HG03520 (cell line): Measurements from ENCODE around the gene CD163.
"Not testable (repeated sequence)": the region's sequence is repeated elsewhere in the genome, so short reads cannot be mapped to it uniquely, and the experiment has no call there.

ENCODE experiments used
- ATAC-seq: cut with Tn5 transposase; IDR thresholded peaks from one replicate; pipeline ENCODE4 v1.9.1; 2021; ENCODE audit warnings: mild to moderate bottlenecking, moderate library complexity; ENCODE audit not compliant: unreplicated experiment

The CD163 gene

DNA sequence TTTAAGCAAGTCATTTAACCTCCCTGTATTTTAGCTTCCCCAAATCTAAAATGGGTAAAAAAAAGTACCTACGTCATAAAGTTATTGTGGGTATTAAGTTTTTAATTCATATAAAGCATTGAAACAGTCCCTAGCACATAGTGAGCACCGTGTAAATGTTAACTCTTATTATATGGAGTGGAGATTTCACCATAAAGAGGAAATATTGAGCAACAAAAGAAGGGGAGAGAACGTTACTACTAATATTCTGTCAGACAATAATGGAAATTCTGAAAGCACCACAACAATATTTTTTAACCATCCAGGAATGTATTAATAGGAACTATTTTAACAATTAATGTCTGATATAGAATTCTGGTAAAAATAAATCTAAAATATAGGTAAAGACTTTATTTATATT is 51.8 kb downstream of the CD163 start:
- ATAC-seq: no peak

DNA sequence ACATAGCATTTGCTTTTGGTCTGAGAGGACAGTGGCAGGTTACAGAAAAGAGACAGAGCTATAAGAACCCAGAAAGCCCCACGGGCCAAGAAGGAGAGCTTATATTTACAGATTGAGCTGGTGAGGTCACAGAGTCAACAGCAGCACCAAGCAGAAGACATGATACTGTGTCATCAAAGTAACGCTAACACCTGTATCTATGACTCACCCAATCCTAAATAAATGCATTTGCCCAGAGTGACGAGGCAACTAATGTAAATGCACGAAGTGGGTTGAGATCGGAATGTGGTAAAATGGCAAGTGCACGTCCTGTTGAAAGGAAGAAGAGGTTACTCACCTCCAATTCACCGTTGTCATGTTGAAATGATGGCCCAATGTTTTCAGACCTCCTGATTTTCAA is 52.9 kb downstream of the CD163 start:
- no peak for ATAC-seq

DNA sequence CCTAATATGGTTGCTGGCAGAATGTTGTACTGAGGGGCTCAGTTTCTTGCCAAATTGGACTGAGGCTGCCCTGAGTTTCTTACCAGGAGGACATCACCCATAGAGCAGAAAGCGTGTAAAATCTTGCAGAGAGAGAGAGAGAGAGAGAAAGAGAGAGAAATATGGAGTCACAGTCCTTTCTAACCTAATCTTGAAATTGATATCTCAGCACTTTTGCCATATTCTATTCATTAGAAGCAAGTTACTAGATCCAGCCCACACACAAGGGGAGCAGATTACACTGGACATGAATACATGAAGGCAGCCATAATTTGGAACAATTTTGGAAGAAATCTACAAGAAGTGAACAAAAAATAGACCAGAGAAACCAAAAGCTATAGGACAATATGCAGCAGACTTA is 55.5 kb downstream of the CD163 start:
- ATAC-seq: no peak

DNA sequence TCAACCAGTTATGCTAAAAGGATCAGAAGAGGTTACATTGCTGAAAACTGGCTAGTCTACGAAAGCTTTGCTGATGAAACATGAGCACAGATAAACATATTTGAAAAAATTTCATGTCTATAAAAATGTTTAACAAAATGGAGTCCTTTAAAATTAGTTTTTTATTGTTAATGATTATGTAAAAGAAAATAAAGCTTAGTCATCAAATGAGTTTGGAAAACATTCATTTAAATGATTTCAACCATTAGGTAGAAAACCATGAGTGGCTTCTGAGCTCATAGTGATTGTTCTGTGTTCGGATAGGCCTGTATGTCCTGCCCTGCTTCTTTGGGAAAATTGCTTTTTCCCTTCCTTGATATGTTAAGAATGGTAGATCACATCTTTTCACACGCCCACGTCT is 59.0 kb downstream of the CD163 start:
- ATAC-seq: no peak

DNA sequence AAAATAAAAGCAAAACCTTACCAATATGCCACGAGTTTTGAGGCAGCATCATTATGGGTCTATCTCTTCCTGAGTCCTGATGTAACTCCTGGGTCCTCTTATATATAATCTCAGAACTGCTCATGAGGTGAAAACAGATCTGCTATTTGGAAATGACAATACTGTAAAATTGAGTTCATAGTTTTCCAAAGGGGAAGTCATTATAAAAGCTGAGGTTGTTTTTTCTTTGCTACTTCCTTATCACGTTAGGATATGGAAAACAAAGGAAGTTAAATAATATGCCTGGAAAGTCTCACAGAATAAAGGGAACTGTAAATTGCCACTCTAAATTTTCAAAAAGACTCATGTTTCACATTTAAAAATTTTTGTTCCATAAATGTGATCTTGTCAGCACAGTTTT is 59.5 kb downstream of the CD163 start, which contains the start of gene CD163L1:
TSS of gene CD163L1 (minus strand) at position 78 of the 400 bp plus-strand sequence. CDS start at position 52, 26 bp downstream.
- ATAC-seq: no peak

DNA sequence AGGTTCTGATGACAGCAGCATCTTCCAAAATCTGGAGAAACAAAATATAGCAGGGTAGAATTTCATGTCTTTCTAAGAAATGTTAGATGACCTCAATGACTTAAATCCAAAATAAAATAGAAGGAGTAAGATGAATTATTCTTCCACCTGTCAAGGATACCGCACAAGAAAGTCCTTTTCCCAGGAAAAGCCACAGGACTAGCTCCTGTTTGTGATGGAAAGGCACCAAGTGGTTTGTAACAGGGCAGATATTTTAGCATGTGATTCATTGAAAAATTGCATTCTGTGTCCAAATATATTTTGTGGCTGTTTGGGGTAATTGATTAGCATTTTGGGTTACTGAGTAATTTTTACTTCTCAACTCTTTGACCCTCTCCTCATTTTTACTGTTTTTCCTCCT is 62.4 kb downstream of the CD163 start:
- no peak for ATAC-seq

DNA sequence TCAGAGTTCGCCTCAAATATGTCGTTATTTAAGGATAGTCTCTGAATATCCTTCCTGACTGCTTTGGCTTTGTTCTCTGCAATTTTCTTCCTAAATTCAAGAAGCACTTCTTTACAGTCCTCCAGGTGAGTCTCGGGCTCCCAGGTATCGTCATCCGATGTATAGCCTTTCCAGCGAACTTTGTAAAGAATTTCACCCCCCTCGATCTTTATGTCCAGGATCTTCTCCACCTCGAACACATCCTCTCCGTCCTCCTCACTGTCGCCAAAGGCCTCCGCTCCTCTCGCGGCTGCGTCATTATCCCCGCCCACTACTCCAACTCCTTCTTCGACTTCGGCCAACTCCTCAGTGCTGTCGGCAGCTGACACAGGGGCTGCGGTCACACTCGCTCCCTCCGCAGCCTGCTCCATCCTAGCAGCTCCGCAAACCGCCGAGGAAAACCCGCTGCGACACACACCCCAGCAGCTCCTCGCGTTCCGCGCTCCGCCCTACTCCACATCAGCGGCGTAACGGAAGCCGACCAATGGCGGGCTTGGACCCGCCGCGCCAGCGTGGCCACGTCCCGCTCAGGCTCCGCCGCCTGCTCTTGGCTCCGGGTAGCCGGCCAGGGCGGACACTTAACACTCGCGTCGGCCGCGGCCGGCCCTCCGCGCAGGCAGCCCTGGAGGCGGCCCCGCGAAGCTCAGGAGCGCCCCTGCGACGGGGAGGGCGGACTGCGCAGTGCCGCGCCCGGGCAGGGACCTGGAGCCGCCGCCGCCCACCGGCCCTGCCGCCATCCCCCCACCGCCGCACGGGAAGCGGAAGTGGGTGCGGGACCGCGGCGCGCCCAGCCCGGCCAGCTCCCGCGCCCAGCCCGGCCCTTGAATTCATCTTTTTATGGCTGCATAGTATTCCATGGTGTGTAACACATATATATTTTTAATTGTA is 63.7 kb downstream of the CD163 start:
- ATAC-seq: no peak

DNA sequence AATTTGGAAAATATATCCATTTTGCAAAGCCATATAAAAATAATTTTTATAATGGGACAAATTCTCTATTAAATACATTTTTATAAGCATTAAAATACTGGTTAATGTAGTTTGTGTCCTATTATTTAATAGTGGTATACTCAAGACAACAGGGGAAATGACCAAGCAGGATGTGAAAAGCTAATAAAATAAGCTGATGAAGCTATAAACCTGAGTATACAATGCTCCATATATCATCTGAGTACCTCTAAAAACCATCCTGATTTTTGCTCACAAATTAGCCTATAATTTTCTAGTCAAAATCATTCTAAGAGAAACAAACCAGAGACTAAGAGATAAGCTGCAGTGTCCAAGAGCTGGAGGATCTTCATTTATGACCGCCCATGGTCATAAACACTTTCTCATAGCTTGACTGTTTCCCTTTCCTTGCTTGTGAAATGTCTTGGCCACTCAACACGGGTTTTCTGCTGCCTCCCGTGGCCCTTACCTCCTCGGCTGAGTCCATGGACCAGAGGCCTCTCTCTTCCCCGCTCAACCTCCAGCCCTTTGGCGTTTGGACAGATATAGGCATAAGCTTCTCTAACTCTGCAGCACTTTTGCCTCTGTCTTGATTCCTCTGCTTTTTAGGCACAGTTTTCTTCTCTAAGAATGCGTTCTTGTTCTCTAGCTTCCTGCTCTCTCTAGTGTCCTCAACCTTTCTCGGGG is 65.1 kb downstream of the CD163 start:
- not testable (repeated sequence) for ATAC-seq

DNA sequence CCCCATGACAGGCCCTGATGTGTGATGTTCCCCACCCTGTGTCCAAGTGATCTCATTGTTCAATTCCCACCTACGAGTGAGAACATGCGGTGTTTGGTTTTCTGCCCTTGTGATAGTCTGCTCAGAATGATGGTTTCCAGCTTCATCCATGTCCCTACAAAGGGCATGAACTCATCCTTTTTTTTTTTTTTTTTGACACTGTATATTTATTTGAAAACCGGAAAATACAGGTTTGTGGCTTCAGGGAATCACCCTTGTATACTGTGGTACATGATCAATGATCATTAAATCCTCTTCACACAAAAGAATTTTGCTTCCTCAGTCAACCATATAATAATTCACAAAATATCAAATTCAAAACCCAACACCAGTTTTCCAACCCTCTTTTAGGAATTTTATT is 66.1 kb downstream of the CD163 start:
- ATAC-seq: not testable (repeated sequence)

DNA sequence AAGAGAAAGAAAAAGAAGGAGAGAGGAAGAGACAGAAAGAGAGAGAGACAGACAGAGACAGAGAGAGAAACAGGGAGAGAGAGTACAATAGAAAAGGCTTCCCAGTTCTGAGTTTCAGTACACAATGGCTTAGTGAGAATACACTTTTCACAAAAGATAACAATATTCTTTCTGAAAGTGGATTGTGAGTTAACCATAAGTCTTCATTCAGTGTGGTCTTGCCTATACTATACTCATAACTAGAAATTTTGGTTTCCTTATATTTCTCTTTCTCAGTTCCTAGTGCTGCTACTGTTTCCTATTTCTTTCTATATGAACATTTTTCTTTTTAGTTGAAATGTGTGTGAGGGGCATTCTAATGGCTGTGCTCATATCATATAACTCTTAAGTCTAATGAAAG is 68.9 kb downstream of the CD163 start:
- no peak for ATAC-seq

DNA sequence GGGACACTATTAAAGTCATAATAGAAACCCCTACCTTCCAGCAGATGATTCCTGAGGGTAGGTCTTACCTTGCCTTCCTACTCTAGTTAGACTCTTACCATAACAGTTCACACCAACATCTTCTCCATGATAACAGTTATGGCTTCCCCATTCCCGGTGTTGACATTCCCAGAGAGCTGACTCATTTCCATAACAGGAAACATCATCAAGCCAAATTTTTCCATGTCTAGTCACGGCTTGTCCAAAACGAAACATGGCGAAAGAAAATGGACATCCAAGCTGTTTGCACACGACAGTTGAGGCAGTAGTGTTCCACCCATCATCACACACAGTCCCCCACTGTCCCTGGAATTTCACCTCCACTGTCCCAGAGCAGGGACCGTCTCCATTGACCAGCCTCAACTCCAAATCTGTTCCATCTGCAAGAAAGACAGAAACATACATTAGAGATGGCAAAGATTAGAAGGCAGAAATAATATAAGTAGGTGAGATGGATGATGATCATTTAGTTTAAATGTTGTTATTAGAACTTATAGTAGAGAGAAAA is 70.2 kb downstream of the CD163 start:
- no peak for ATAC-seq

DNA sequence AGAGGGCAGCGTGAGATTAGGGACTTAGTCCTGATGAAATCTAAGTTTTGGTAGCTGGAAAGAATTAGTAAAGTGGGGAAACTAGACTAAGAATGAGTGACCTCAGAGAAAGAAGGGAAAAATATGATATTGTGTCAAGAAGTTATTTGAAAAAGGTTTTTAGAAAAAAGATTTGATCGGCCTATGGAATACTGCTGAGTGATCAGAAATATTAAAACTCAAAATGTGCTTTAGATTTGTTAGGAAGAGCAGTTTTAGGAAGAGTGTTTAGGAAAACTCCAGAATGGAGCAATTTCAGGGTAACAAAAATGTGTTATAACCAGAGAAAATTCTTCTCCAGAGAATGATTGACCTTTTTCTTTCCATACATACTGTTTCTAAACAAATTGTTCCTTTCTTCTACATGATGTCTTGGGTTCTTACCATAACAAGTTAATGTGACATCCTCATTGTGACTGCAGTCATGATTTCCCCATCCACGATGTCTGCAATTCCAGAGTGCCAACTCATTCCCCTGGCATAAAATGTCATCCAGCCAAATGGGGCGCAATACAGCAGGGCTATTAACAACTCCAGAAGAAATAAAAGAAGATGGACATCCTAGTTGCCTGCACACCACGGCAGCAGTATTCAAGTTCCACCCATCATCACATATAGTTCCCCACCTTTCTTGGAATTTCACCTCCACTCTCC is 71.4 kb downstream of the CD163 start:
- ATAC-seq: no peak
